HEK293 (cell line): ENCODE results near the gene GALNT10.

Experiments used
- CTCF ChIA-PET: fragments of 350-600 bp; formaldehyde crosslinking; extraction: SDS; loops from one replicate; lab custom pipeline; 2021; ENCODE audit warnings: antibody characterized with exemption; lab: Yijun Ruan, JAX
- POLR2A ChIA-PET: fragments of 300-600 bp; formaldehyde crosslinking; extraction: SDS; loops from one replicate; lab custom pipeline; 2020; ENCODE audit warnings: antibody characterized with exemption, inconsistent platforms; lab: Yijun Ruan, JAX
- H3K27ac ChIP-seq: fragments of 200-500 bp; sonication (Bioruptor generic); 2 replicates; pipeline ENCODE4 v1.5.1; 2014; ENCODE audit warnings: low read depth, low read length, control low read depth, inconsistent platforms; ENCODE audit errors: extremely low read depth
- H3K36me3 ChIP-seq, 2 experiments: fragments of 200-500 bp in 1 of 2; sonication (Bioruptor generic) in 1 of 2; 1 replicate in 1 of 2; 2 replicates in 1 of 2; pipeline ENCODE4 v1.5.1; 2014 to 2017; ENCODE audit warnings: inconsistent platforms in 2 of 2, low read length in 2 of 2; ENCODE audit not compliant: control insufficient read depth in 2 of 2, insufficient read depth in 1 of 2
- H3K4me1 ChIP-seq: fragments of 200-500 bp; sonication (Bioruptor generic); 2 replicates; pipeline ENCODE4 v1.5.1; 2014; ENCODE audit warnings: mild to moderate bottlenecking, low read length, inconsistent platforms; ENCODE audit not compliant: control insufficient read depth, insufficient read depth
- H3K4me3 ChIP-seq: 2 replicates; pipeline ENCODE4 v1.5.1; 2011; ENCODE audit warnings: low read depth, mild to moderate bottlenecking, control low read depth, low read length, moderate library complexity
- H3K9me3 ChIP-seq: fragments of 200-500 bp; sonication (Bioruptor generic); 2 replicates; pipeline ENCODE4 v1.5.1; 2014; ENCODE audit warnings: low read depth, low read length, inconsistent platforms; ENCODE audit not compliant: control insufficient read depth, insufficient read depth
- IKZF3 ChIP-seq: fragments of 450-650 bp; IDR thresholded peaks from 2 replicates; pipeline ENCODE4 v1.5.0; 2018; ENCODE audit warnings: missing biosample characterization, mild to moderate bottlenecking, missing genetic modification characterization, moderate library complexity
- MZF1 ChIP-seq: fragments of 450-650 bp; formaldehyde crosslinking; IDR thresholded peaks from 2 replicates; pipeline ENCODE4 v1.5.1; 2017; ENCODE audit warnings: missing biosample characterization, missing genetic modification characterization, borderline replicate concordance
- WT1 ChIP-seq: fragments of 450-650 bp; formaldehyde crosslinking; IDR thresholded peaks from 2 replicates; pipeline ENCODE4 v1.5.1; 2016; ENCODE audit warnings: missing biosample characterization, missing genetic modification characterization
- YY2 ChIP-seq: fragments of 450-650 bp; formaldehyde crosslinking; IDR thresholded peaks from 2 replicates; pipeline ENCODE4 v1.5.1; 2016; ENCODE audit warnings: missing biosample characterization, missing genetic modification characterization
- ZBTB20 ChIP-seq: fragments of 450-650 bp; formaldehyde crosslinking; IDR thresholded peaks from 2 replicates; pipeline ENCODE4 v1.5.1; 2016; ENCODE audit warnings: missing biosample characterization, missing genetic modification characterization
- ZBTB26 ChIP-seq: fragments of 450-650 bp; formaldehyde crosslinking; optimal IDR thresholded peaks from 2 replicates; pipeline ENCODE3; 2016; ENCODE audit warnings: missing biosample characterization, mild to moderate bottlenecking, missing genetic modification characterization
- ZEB2 ChIP-seq: fragments of 450-650 bp; formaldehyde crosslinking; IDR thresholded peaks from 2 replicates; pipeline ENCODE4 v1.5.1; 2016; ENCODE audit warnings: missing biosample characterization, missing genetic modification characterization
- ZNF157 ChIP-seq: fragments of 450-650 bp; formaldehyde crosslinking; IDR thresholded peaks from 2 replicates; pipeline ENCODE4 v1.5.1; 2016; ENCODE audit warnings: missing biosample characterization, missing genetic modification characterization
- ZNF223 ChIP-seq: fragments of 450-650 bp; formaldehyde crosslinking; IDR thresholded peaks from 2 replicates; pipeline ENCODE4 v1.5.1; 2016; ENCODE audit warnings: missing biosample characterization, missing genetic modification characterization
- ZNF239 ChIP-seq: fragments of 450-650 bp; formaldehyde crosslinking; IDR thresholded peaks from 2 replicates; pipeline ENCODE4 v1.5.1; 2016; ENCODE audit warnings: missing biosample characterization, missing genetic modification characterization
- ZNF302 ChIP-seq: fragments of 450-650 bp; formaldehyde crosslinking; IDR thresholded peaks from 2 replicates; pipeline ENCODE4 v1.5.1; 2016; ENCODE audit warnings: missing biosample characterization, missing genetic modification characterization, low read depth
- ZNF311 ChIP-seq: fragments of 450-650 bp; formaldehyde crosslinking; IDR thresholded peaks from 2 replicates; pipeline ENCODE4 v1.5.1; 2017; ENCODE audit warnings: missing biosample characterization, missing genetic modification characterization, borderline replicate concordance
- ZNF341 ChIP-seq: fragments of 450-650 bp; formaldehyde crosslinking; IDR thresholded peaks from 2 replicates; pipeline ENCODE4; 2016; ENCODE audit warnings: low read depth, missing biosample characterization, missing genetic modification characterization
- ZNF510 ChIP-seq: fragments of 450-650 bp; formaldehyde crosslinking; IDR thresholded peaks from 2 replicates; pipeline ENCODE4 v1.5.1; 2018; ENCODE audit warnings: mild to moderate bottlenecking, missing genetic modification characterization, missing biosample characterization; ENCODE audit not compliant: insufficient replicate concordance
- ZNF530 ChIP-seq: fragments of 450-650 bp; formaldehyde crosslinking; IDR thresholded peaks from 2 replicates; pipeline ENCODE4 v1.5.1; 2016; ENCODE audit warnings: low read depth, missing biosample characterization, missing genetic modification characterization
- ZNF660 ChIP-seq: fragments of 450-650 bp; IDR thresholded peaks from 2 replicates; pipeline ENCODE4 v1.5.1; 2018; ENCODE audit warnings: missing biosample characterization, mild to moderate bottlenecking, missing genetic modification characterization
- ZNF76 ChIP-seq: fragments of 450-650 bp; formaldehyde crosslinking; IDR thresholded peaks from 2 replicates; pipeline ENCODE4; 2016; ENCODE audit warnings: low read depth, missing biosample characterization, missing genetic modification characterization, borderline replicate concordance
- ZSCAN16 ChIP-seq: fragments of 450-650 bp; formaldehyde crosslinking; IDR thresholded peaks from 2 replicates; pipeline ENCODE4 v1.5.1; 2016; ENCODE audit warnings: missing biosample characterization, missing genetic modification characterization
- TF ChIP-seq, protein P1 (sequence below): fragments of 450-650 bp; formaldehyde crosslinking; IDR thresholded peaks from 2 replicates; pipeline ENCODE4 v1.5.1; 2016; ENCODE audit warnings: missing biosample characterization, missing genetic modification characterization
- TF ChIP-seq, protein P2 (sequence below): fragments of 450-650 bp; formaldehyde crosslinking; IDR thresholded peaks from 2 replicates; pipeline ENCODE4 v1.5.1; 2017; ENCODE audit warnings: missing biosample characterization, missing genetic modification characterization
- TF ChIP-seq, protein P3 (sequence below): fragments of 450-650 bp; formaldehyde crosslinking; IDR thresholded peaks from 2 replicates; pipeline ENCODE4 v1.5.1; 2017; ENCODE audit warnings: missing biosample characterization, missing genetic modification characterization
- TF ChIP-seq, protein P4 (sequence below): fragments of 450-650 bp; IDR thresholded peaks from 2 replicates; pipeline ENCODE4 v1.5.1; 2018; ENCODE audit warnings: missing biosample characterization, missing genetic modification characterization

GALNT10 gene

DNA sequence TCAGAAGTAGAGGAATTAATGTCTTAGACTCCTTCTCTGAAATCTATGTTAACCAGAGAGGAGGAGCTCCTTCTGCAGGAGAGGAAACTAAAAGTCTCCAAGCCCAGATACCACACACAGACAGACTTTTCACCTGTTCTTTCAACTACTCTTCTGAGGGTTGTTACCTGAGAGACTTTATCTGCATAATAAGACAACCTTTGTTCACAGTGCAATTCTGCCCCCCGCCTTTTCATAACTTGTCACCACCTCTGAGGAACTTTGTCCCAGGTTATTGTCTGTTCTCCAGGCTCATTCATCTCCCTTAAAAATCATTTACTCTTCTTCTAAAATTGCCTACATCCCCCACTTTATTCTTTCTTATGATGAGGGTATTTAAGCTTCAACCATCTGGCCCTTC lies 9.4 kb upstream of the GALNT10 start:
- Histone ChIP-seq H3K9me3 (no peaks in the 10 kb centered on the region), H3K27ac (no peak overlapping the region), H3K36me3 (no peaks in the 10 kb centered on the region), H3K4me1 (peaks cover 3% of the 10 kb centered on the region), H3K4me3 (no peak overlapping the region)
- ChIA-PET POLR2A (no interaction called here), CTCF (interaction anchor here (0.6 to 12.7 kb wide), 10 partner anchors 19 to 268 kb away, joined by 3 to 143 read pairs (median 3); no protein-coding TSS in a partner anchor)
- TF ChIP-seq ZNF530 (peak; percentile 87; the same call in 1 of the 2 replicates), ZNF223 (tag by site-specific recombination) (no peak)

DNA sequence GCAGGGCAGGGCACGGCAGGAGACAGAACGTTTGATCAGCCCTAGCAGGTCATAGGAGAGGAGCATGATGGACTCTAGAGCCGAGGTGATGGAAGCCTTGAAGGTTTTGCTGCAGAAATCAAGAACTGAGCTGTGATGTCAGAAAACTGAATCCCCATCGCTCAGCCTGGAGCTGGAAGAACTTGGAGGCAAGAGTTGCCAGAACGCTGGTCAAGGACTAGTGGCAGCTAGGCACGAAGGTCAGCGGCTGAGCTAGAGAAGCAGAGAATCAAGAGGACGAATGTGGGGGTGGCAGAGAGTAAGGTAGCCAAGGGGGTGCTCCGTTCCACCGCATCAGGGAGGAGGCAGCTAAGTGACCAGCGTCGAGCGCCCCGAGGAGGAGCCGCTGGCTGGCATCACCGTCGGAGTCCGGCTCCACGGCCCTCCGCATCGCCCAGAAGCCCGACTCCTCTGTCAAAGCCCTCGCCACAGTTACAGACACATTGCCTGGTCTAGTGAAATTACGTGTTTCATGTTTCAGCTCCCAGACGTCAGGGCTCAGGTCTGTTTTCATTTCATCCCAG lies 1.2 kb upstream of the GALNT10 start:
- Histone ChIP-seq H3K4me1 (peaks cover 4% of the 10 kb centered on the region; the same call in 1 of the 2 replicates), H3K36me3 (no peaks in the 10 kb centered on the region), H3K27ac (no peak overlapping the region), H3K4me3 (peak overlapping the region; percentile 65; the same call in 1 of the 2 replicates), H3K9me3 (no peaks in the 10 kb centered on the region)
- ChIA-PET CTCF (interaction anchor here (0.6 to 3.8 kb wide), 7 partner anchors 10 to 714 kb away, joined by 3 to 16 read pairs (median 3); no protein-coding TSS in a partner anchor), POLR2A (interaction anchor here (0.9 to 2.1 kb wide), 5 partner anchors 9 to 216 kb away, joined by 3 to 10 read pairs (median 4); no protein-coding TSS in a partner anchor)
- TF ChIP-seq ZNF302 (tag by site-specific recombination) (no peak), ZNF341 (tag by site-specific recombination) (no peak), ZEB2 (tag by site-specific recombination) (no peak), ZNF510 (tag by site-specific recombination) (no peak), ZNF157 (tag by site-specific recombination) (no peak), ZBTB20 (tag by site-specific recombination) (no peak), ZBTB26 (no peak), ZNF660 (tag by site-specific recombination) (no peak), MZF1 (no peak), ZNF311 (tag by site-specific recombination) (no peak), WT1 (tag by site-specific recombination) (no peak), YY2 (tag by site-specific recombination) (no peak), ZNF239 (tag by site-specific recombination) (no peak), IKZF3 (no peak), ZSCAN16 (tag by site-specific recombination) (no peak), ZNF76 (tag by site-specific recombination) (no peak)
- TF ChIP-seq, protein P1, sequence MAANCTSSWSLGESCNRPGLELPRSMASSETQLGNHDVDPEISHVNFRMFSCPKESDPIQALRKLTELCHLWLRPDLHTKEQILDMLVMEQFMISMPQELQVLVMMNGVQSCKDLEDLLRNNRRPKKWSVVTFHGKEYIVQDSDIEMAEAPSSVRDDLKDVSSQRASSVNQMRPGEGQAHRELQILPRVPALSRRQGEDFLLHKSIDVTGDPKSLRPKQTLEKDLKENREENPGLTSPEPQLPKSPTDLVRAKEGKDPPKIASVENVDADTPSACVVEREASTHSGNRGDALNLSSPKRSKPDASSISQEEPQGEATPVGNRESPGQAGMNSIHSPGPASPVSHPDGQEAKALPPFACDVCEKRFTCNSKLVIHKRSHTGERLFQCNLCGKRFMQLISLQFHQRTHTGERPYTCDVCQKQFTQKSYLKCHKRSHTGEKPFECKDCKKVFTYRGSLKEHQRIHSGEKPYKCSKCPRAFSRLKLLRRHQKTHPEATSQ (tag by site-specific recombination) = no peak
- TF ChIP-seq, protein P2, sequence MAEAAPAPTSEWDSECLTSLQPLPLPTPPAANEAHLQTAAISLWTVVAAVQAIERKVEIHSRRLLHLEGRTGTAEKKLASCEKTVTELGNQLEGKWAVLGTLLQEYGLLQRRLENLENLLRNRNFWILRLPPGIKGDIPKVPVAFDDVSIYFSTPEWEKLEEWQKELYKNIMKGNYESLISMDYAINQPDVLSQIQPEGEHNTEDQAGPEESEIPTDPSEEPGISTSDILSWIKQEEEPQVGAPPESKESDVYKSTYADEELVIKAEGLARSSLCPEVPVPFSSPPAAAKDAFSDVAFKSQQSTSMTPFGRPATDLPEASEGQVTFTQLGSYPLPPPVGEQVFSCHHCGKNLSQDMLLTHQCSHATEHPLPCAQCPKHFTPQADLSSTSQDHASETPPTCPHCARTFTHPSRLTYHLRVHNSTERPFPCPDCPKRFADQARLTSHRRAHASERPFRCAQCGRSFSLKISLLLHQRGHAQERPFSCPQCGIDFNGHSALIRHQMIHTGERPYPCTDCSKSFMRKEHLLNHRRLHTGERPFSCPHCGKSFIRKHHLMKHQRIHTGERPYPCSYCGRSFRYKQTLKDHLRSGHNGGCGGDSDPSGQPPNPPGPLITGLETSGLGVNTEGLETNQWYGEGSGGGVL = no peak
- TF ChIP-seq, protein P3, sequence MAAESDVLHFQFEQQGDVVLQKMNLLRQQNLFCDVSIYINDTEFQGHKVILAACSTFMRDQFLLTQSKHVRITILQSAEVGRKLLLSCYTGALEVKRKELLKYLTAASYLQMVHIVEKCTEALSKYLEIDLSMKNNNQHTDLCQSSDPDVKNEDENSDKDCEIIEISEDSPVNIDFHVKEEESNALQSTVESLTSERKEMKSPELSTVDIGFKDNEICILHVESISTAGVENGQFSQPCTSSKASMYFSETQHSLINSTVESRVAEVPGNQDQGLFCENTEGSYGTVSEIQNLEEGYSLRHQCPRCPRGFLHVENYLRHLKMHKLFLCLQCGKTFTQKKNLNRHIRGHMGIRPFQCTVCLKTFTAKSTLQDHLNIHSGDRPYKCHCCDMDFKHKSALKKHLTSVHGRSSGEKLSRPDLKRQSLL = no peak
- TF ChIP-seq, protein P4, sequence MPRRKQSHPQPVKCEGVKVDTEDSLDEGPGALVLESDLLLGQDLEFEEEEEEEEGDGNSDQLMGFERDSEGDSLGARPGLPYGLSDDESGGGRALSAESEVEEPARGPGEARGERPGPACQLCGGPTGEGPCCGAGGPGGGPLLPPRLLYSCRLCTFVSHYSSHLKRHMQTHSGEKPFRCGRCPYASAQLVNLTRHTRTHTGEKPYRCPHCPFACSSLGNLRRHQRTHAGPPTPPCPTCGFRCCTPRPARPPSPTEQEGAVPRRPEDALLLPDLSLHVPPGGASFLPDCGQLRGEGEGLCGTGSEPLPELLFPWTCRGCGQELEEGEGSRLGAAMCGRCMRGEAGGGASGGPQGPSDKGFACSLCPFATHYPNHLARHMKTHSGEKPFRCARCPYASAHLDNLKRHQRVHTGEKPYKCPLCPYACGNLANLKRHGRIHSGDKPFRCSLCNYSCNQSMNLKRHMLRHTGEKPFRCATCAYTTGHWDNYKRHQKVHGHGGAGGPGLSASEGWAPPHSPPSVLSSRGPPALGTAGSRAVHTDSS = no peak
